ENCODE data around the gene PLTP.
A peak's percentile ranks its signal among the peaks of the same experiment; 100 is the strongest.
"Not testable (repeated sequence)": the region's sequence is repeated elsewhere in the genome, so short reads cannot be mapped to it uniquely, and the experiment has no call there.

The PLTP gene

DNA sequence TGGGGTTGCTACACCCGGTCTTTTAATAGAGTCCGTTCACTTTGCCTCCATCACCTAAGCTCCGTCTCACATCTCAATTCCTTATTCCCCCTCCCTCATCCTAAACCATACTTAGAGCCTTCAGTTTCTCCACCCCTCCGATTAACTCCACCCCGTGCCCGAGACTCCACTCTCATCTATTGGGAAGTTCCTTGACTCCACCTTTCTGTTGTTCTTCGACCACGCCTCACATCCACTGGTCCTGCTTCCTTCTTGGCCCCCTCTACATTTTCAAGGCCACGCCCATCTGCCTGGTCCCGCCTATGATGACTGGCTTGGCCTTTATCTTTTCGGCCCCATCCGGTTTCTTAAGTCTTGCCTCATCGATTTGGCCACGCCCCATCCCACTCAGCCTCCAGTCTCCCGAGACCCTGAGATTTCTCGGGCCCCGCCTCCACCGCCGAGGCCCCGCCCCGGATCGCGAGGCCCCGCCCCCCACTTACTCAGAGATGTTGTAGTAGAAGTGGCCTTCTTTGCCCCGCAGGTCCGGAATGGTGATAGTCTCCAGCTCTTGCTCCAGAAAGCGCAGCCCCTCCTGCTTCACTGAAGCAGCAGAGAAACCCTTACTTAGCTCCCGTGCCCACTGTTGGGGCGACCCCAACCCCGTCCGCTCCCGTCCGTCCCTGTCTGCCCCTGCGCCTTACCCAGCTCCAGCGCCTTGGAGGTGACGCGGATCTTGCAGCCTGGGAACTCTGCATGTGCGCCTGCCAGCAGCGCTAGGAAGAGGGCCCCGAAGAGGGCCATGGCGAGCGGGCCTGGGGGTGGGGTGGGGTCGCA, 1.1 kb downstream of the PLTP start:
- H3K27me3 ChIP-seq (ENCODE audit: control insufficient read depth, insufficient read depth, low read length), result no peaks in the 10 kb centered on the region
- no peaks in the 10 kb centered on the region for H3K9me3 ChIP-seq (ENCODE audit: control insufficient read depth, low read length)
- peak overlapping the region; percentile 52 for H3K9ac ChIP-seq (ENCODE audit: low read length)
- H3K4me1 ChIP-seq (ENCODE audit: control insufficient read depth, insufficient read depth, low read length), result peaks cover 24% of the 10 kb centered on the region
- H3K36me3 ChIP-seq (ENCODE audit: control insufficient read depth, insufficient read depth, low read length), result no peaks in the 10 kb centered on the region
- H3K4me3 ChIP-seq (ENCODE audit: low read length), result peak overlapping the region; percentile 23

- H3K9ac ChIP-seq (ENCODE audit: low read length), result no peak overlapping the region
Measured at GRCh38 chr20:45909817-45910669, 1.9 kb downstream of the PLTP start.

DNA sequence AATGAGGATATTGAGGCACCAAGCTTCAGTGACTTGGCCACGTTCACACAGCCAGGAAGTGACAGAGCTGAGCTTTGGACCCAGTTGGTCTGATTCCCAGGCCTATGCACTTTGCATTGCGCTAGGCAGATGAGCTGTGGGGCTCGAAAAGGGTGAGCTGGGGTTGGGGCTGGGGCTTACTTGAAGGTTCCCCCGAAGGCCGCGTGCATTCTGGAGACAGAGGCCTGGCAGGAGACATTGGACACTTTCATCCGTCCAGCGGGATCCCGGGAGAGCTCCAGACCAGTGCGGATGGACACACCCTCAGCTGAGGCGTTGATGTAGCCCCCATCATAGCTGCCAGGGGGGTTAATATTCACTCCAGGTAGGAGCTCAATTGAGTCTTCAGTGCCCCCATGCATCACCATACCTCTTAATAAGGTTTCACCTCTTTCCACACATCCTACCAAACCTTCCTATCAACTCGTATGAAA, 2.6 kb downstream of the PLTP start:
- Histone ChIP-seq H3K9me3 (ENCODE audit: control insufficient read depth, low read length) (no peaks in the 10 kb centered on the region), H3K36me3 (ENCODE audit: control insufficient read depth, insufficient read depth, low read length) (no peaks in the 10 kb centered on the region), H3K4me3 (ENCODE audit: low read length) (no peak overlapping the region), H3K9ac (ENCODE audit: low read length) (no peak overlapping the region), H3K4me1 (ENCODE audit: control insufficient read depth, insufficient read depth, low read length) (peaks cover 18% of the 10 kb centered on the region), H3K27me3 (ENCODE audit: control insufficient read depth, insufficient read depth, low read length) (no peaks in the 10 kb centered on the region)

More at GRCh38 chr20:45909817-45910669, 1.9 kb downstream of the PLTP start:
- H3K4me1 ChIP-seq (ENCODE audit: control insufficient read depth, insufficient read depth, low read length), result peaks cover 24% of the 10 kb centered on the region
- no peaks in the 10 kb centered on the region for H3K9me3 ChIP-seq (ENCODE audit: control insufficient read depth, low read length)
- no peak overlapping the region for H3K4me3 ChIP-seq (ENCODE audit: low read length)
- H3K36me3 ChIP-seq (ENCODE audit: control insufficient read depth, insufficient read depth, low read length), result no peaks in the 10 kb centered on the region
- H3K27me3 ChIP-seq (ENCODE audit: control insufficient read depth, insufficient read depth, low read length), result no peaks in the 10 kb centered on the region

DNA sequence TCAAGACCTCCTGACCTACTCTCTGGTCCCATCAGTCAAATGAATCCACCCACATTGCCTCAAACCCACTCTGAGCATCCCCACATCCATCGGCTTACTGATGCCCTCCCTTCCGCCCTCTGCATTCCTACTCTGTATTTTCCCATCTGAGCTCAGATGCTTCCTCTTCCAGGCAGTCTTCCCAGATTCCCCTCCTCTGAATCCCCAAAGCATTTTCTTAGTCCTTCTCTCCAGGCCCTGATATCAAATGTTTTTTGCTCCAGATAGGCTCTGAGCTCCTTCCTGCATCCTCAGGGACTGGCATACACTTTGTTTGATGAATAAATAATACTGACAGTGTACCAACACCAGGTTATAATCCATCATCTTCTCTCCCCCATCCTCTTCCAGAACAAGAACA, 3.9 kb downstream of the PLTP start:
- peaks cover 15% of the 10 kb centered on the region for H3K4me1 ChIP-seq (ENCODE audit: control insufficient read depth, insufficient read depth, low read length)
- no peak overlapping the region for H3K4me3 ChIP-seq (ENCODE audit: low read length)
- H3K36me3 ChIP-seq (ENCODE audit: control insufficient read depth, insufficient read depth, low read length), result no peaks in the 10 kb centered on the region
- H3K9me3 ChIP-seq (ENCODE audit: control insufficient read depth, low read length), result no peaks in the 10 kb centered on the region
- H3K27me3 ChIP-seq (ENCODE audit: control insufficient read depth, insufficient read depth, low read length), result no peaks in the 10 kb centered on the region
- no peak overlapping the region for H3K9ac ChIP-seq (ENCODE audit: low read length)

GRCh38 chr20:45907219-45907948, 4.6 kb downstream of the PLTP start:
- no peak overlapping the region for H3K4me3 ChIP-seq (ENCODE audit: low read length)
- no peaks in the 10 kb centered on the region for H3K36me3 ChIP-seq (ENCODE audit: control insufficient read depth, insufficient read depth, low read length)
- no peaks in the 10 kb centered on the region for H3K9me3 ChIP-seq (ENCODE audit: control insufficient read depth, low read length)
- no peak overlapping the region for H3K9ac ChIP-seq (ENCODE audit: low read length)
- H3K27me3 ChIP-seq (ENCODE audit: control insufficient read depth, insufficient read depth, low read length), result no peaks in the 10 kb centered on the region
- H3K4me1 ChIP-seq (ENCODE audit: control insufficient read depth, insufficient read depth, low read length), result peaks cover 12% of the 10 kb centered on the region

GRCh38 chr20:45905505-45906079, 6.4 kb downstream of the PLTP start:
- no peak overlapping the region for H3K9ac ChIP-seq (ENCODE audit: low read length)
- H3K4me3 ChIP-seq (ENCODE audit: low read length), result no peak overlapping the region
- H3K4me1 ChIP-seq (ENCODE audit: control insufficient read depth, insufficient read depth, low read length), result no peaks in the 10 kb centered on the region
- no peaks in the 10 kb centered on the region for H3K9me3 ChIP-seq (ENCODE audit: control insufficient read depth, low read length)
- no peaks in the 10 kb centered on the region for H3K36me3 ChIP-seq (ENCODE audit: control insufficient read depth, insufficient read depth, low read length)
- no peaks in the 10 kb centered on the region for H3K27me3 ChIP-seq (ENCODE audit: control insufficient read depth, insufficient read depth, low read length)

DNA sequence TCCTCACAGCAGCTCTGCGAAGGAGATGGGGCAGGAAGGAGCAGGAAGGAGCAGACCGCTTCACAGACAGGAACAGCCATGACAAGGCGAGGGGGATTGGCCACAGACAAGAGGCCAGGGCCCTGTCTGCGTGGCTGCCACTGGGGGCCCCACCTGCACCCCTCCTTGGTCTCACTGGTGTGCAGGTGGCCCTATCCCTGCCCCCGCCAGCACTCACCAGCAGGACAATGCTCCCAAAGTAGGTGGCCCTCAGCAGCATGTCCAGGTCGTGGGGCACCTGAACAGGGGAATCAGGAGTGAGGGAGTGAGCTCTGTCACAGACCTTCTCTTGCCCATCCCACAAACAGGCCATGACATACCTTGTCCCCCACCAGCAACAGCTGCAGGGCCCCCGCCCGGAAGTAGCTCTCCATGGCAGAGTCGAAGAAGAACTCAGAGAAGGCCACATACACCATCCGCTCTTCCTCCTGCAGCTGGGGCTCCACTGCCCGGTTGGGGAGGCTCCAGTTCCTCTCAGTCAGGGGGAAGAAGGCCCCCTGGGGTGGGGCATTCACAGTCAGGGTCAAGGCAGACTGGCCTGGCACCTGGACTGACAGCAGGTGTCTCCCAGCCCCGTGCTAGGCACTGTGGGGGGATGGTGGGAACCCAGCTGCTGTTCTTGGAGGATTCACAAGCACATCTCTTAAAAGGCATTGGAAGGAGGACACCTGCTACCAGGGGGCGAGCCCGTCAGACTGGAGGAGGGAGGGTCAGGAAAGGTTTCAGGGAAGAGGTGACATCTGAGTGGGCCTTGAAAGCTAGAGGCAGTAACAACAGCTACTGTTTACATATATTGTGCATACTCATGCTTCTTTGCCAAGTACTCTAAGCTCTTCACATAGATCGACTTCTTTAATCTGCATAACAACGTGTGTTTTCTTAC, 7.1 kb downstream of the PLTP start:
- H3K27me3 ChIP-seq (ENCODE audit: control insufficient read depth, insufficient read depth, low read length), result no peaks in the 10 kb centered on the region
- no peaks in the 10 kb centered on the region for H3K4me1 ChIP-seq (ENCODE audit: control insufficient read depth, insufficient read depth, low read length)
- no peaks in the 10 kb centered on the region for H3K36me3 ChIP-seq (ENCODE audit: control insufficient read depth, insufficient read depth, low read length)
- H3K4me3 ChIP-seq (ENCODE audit: low read length), result no peak overlapping the region
- H3K9ac ChIP-seq (ENCODE audit: low read length), result no peak overlapping the region
- H3K9me3 ChIP-seq (ENCODE audit: control insufficient read depth, low read length), result no peaks in the 10 kb centered on the region

DNA sequence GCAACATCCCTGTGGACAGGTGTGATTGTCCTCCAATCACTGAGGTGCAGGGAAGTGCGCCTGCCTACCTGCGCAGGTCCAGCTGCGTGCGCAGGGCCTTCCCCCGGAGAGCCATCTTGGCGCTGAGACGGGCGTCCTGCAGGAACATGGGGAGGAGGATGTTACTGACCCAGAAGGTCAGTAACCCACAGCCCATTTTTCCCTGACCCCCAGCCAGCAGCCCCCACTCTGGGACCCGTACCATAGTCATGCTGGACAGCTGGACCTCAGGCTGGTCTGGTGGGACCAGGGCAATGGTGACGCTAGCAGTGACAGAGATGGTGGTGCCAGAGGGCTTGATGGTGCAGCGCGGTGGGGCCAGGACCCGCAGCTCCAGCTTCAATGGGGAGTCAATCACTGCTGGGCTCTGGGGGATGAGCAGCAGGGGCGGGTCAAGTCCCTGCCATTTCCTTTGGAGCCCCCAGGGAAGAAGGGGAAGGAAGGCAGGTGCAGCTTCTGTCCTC, 9.7 kb downstream of the PLTP start:
- Histone ChIP-seq H3K9ac (ENCODE audit: low read length) (no peak overlapping the region), H3K9me3 (ENCODE audit: control insufficient read depth, low read length) (no peaks in the 10 kb centered on the region), H3K27me3 (ENCODE audit: control insufficient read depth, insufficient read depth, low read length) (no peaks in the 10 kb centered on the region), H3K36me3 (ENCODE audit: control insufficient read depth, insufficient read depth, low read length) (peaks cover under 1% of the 10 kb centered on the region), H3K4me1 (ENCODE audit: control insufficient read depth, insufficient read depth, low read length) (no peaks in the 10 kb centered on the region), H3K4me3 (ENCODE audit: low read length) (no peak overlapping the region)

- not testable (repeated sequence) for H3K4me1 ChIP-seq (ENCODE audit: control insufficient read depth, insufficient read depth, low read length); H3K36me3 ChIP-seq (ENCODE audit: control insufficient read depth, insufficient read depth, low read length); H3K27me3 ChIP-seq (ENCODE audit: control insufficient read depth, insufficient read depth, low read length); H3K9ac ChIP-seq (ENCODE audit: low read length); H3K4me3 ChIP-seq (ENCODE audit: low read length); H3K9me3 ChIP-seq (ENCODE audit: control insufficient read depth, low read length)
Measured at GRCh38 chr20:45901332-45901731, 10.6 kb downstream of the PLTP start.

DNA sequence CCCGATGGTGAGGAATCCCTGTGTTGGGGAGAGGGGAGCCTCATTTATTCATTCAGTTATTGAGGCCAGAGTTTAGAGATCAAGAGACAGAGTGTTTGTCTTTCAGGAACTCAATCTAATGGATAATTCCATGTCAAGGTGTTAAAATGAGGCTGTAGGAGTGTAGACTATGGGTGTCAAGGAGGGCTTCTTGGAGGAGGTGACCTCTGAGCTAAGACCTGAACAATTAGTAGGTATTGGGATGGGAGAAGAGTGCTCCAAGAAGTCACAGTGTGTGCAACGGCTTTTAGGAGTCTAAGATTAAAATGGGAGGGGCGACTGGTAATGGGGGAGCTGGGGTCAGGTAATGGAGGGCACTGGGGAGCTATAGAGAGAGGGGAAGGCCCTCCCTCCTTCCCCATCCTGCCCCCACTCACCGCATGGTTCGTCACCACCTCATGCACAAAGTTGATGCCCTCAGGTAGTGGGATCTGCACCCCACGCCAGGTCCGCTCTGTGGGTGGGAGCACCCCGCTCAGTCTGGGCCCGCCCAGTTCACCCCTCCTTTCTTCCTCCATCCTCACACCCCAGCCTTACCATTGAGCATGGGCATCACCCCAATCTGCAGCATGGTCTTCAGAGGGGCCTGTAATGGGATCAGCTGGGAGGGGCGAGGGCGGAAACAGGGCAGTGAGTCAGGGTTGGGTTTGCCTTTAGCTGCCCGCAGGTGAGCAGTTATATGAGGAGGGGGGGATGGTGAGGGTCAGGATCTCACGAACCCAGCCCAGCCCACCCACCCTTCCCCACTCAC, 12.7 kb downstream of the PLTP start:
- Histone ChIP-seq H3K36me3 (ENCODE audit: control insufficient read depth, insufficient read depth, low read length) (peaks cover 9% of the 10 kb centered on the region), H3K9me3 (ENCODE audit: control insufficient read depth, low read length) (no peaks in the 10 kb centered on the region), H3K4me3 (ENCODE audit: low read length) (no peak overlapping the region), H3K27me3 (ENCODE audit: control insufficient read depth, insufficient read depth, low read length) (no peaks in the 10 kb centered on the region), H3K9ac (ENCODE audit: low read length) (no peak overlapping the region), H3K4me1 (ENCODE audit: control insufficient read depth, insufficient read depth, low read length) (no peaks in the 10 kb centered on the region)
